GM23338 (cell line): ENCODE measurements around the gene BRSK2. TPM values are rescaled to one million over a fixed set of nuclear protein-coding genes. Genes with fewer than 3 reads are reported as not detected.

Source experiments
- ATAC-seq: fragments of 200-7000 bp; cut with Tn5 transposase; 3 replicates; pipeline ENCODE4 v1.9.1; 2020
- DNase-seq: peaks from one replicate; pipeline ENCODE4 v3.0.0-alpha.2; 2015; ENCODE audit warnings: low spot score
- H2AFZ ChIP-seq: fragments of 200-600 bp; sonication (generic); 2 replicates; pipeline ENCODE4 v1.8.0; 2016; ENCODE audit warnings: antibody characterized with exemption, mild to moderate bottlenecking, moderate library complexity
- H3F3A ChIP-seq: fragments of 200-600 bp; sonication (generic); replicated peaks from 2 replicates; pipeline ENCODE4 v1.8.0; 2017; ENCODE audit warnings: antibody characterized with exemption, mixed run types, low read depth
- H3K27ac ChIP-seq: fragments of 200-600 bp; sonication (generic); 2 replicates; pipeline ENCODE4 v1.6.1; 2016; ENCODE audit warnings: low read depth
- H3K27me3 ChIP-seq: fragments of 200-600 bp; sonication (generic); 2 replicates; pipeline ENCODE4 v1.8.0; 2016; ENCODE audit warnings: mild to moderate bottlenecking, mixed run types, moderate library complexity; ENCODE audit not compliant: insufficient read depth
- H3K36me3 ChIP-seq: fragments of 200-600 bp; sonication (generic); 2 replicates; pipeline ENCODE4 v1.8.0; 2016; ENCODE audit warnings: mild to moderate bottlenecking; ENCODE audit not compliant: insufficient read depth
- H3K4me1 ChIP-seq: fragments of 200-600 bp; sonication (generic); 2 replicates; pipeline ENCODE4 v1.8.0; 2016; ENCODE audit warnings: mild to moderate bottlenecking, moderate library complexity; ENCODE audit not compliant: insufficient read depth
- H3K4me2 ChIP-seq: fragments of 200-600 bp; sonication (generic); 2 replicates; pipeline ENCODE4 v1.7.1; 2017; ENCODE audit warnings: mixed run types
- H3K4me3 ChIP-seq: fragments of 200-600 bp; sonication (generic); 2 replicates; pipeline ENCODE4 v1.6.1; 2016; ENCODE audit warnings: mixed run types
- H3K79me2 ChIP-seq: fragments of 200-600 bp; sonication (generic); replicated peaks from 2 replicates; pipeline ENCODE4 v1.8.0; 2017; ENCODE audit warnings: mild to moderate bottlenecking; ENCODE audit not compliant: insufficient read depth
- H3K9me2 ChIP-seq: fragments of 200-600 bp; sonication (generic); 2 replicates; pipeline ENCODE4 v1.8.0; 2017; ENCODE audit not compliant: insufficient read depth
- H4K20me1 ChIP-seq: fragments of 200-600 bp; sonication (generic); replicated peaks from 2 replicates; pipeline ENCODE4 v1.8.0; 2017; ENCODE audit warnings: mild to moderate bottlenecking; ENCODE audit not compliant: insufficient read depth
- H3K27ac Mint-ChIP-seq: 2 replicates; pipeline ENCODE4 v1.8.0; 2020; ENCODE audit warnings: inconsistent platforms, mild to moderate bottlenecking, moderate library complexity, mixed read lengths
- H3K27me3 Mint-ChIP-seq: 3 replicates; pipeline ENCODE4 v1.8.0; 2022; ENCODE audit warnings: low read depth, mild to moderate bottlenecking, moderate library complexity, mixed read lengths, inconsistent platforms; ENCODE audit not compliant: insufficient read depth, poor library complexity
- H3K36me3 Mint-ChIP-seq: 3 replicates; pipeline ENCODE4 v1.8.0; 2021; ENCODE audit warnings: low read depth, mild to moderate bottlenecking, inconsistent platforms, moderate library complexity, mixed read lengths
- H3K4me1 Mint-ChIP-seq: 3 replicates; pipeline ENCODE4 v1.8.0; 2020; ENCODE audit warnings: mild to moderate bottlenecking, inconsistent platforms, mixed read lengths
- H3K4me3 Mint-ChIP-seq: 3 replicates; pipeline ENCODE4 v1.8.0; 2021; ENCODE audit warnings: moderate library complexity, mild to moderate bottlenecking, inconsistent platforms, mixed read lengths
- H3K9me3 Mint-ChIP-seq: 3 replicates; pipeline ENCODE4 v1.8.0; 2020; ENCODE audit warnings: moderate library complexity, mild to moderate bottlenecking, inconsistent platforms, mixed read lengths
- CREB1 ChIP-seq: fragments of 250-450 bp; sonication (Bioruptor Pico); IDR thresholded peaks from 2 replicates; pipeline ENCODE4 v1.5.0; 2020; ENCODE audit warnings: low read depth, mild to moderate bottlenecking, moderate library complexity
- EZH2 ChIP-seq: fragments of 200-600 bp; sonication (generic); IDR thresholded peaks from one replicate; pipeline ENCODE4 v1.8.0; 2017; ENCODE audit warnings: antibody characterized with exemption, mild to moderate bottlenecking, low read depth; ENCODE audit not compliant: unreplicated experiment
- JUNB ChIP-seq: IDR thresholded peaks from one replicate; pipeline ENCODE4 v1.6.1; 2016; ENCODE audit warnings: antibody characterized with exemption; ENCODE audit not compliant: unreplicated experiment
- POLR2AphosphoS5 ChIP-seq: IDR thresholded peaks from 2 replicates; pipeline ENCODE4 v1.6.1; 2016; ENCODE audit warnings: antibody characterized with exemption, low read depth
- REST ChIP-seq: IDR thresholded peaks from one replicate; pipeline ENCODE4 v1.6.1; 2018; ENCODE audit warnings: antibody characterized with exemption; ENCODE audit not compliant: unreplicated experiment
- STAT1 ChIP-seq: IDR thresholded peaks from one replicate; pipeline ENCODE4 v1.6.1; 2016; ENCODE audit warnings: antibody characterized with exemption; ENCODE audit not compliant: unreplicated experiment
- ZNF331 ChIP-seq: fragments of 250-450 bp; sonication (Bioruptor Pico); IDR thresholded peaks from 2 replicates; pipeline ENCODE4 v1.5.0; 2020; ENCODE audit warnings: low read depth, mild to moderate bottlenecking, moderate library complexity
- ZNF462 ChIP-seq: fragments of 250-450 bp; sonication (Bioruptor Pico); IDR thresholded peaks from 2 replicates; pipeline ENCODE4 v1.5.0; 2020; ENCODE audit warnings: mild to moderate bottlenecking, moderate library complexity
- polyA plus RNA-seq: library from polyadenylated mRNA; unstranded; fragments of >200 nt; fragmentation: Nextera tagmentation; extraction: Ambion mirVana; gene quantifications from 2 replicates; pipeline ENCODE4 v1.2.1, GENCODE V29; 2016
- total RNA-seq: library from RNA; depleted of rRNA; stranded (reverse); fragments of >200 nt; shearing (Covaris generic); gene quantifications from 2 replicates; pipeline ENCODE4 v1.2.3, GENCODE V29; 2014
- TF ChIP-seq, protein P1 (sequence below): IDR thresholded peaks from 2 replicates; pipeline ENCODE4 v1.6.1; 2016; ENCODE audit warnings: antibody characterized with exemption

Gene BRSK2
- total and polyA plus RNA-seq, 2 experiments from 2014 or later, result 7.2 to 20.3 TPM

- Mint-ChIP-seq H3K4me3 (no peak overlapping the region), H3K36me3 (peaks cover 4% of the 10 kb centered on the region; the same call in 1 of the 3 replicates), H3K4me1 (no peaks in the 10 kb centered on the region), H3K9me3 (no peaks in the 10 kb centered on the region), H3K27me3 (peaks cover 6% of the 10 kb centered on the region), H3K27ac (no peak overlapping the region)
- Histone ChIP-seq H3K79me2 (no peaks in the 10 kb centered on the region), H3K4me1 (no peaks in the 10 kb centered on the region), H3F3A (no peaks in the 10 kb centered on the region), H3K36me3 (no peaks in the 10 kb centered on the region), H3K27me3 (no peaks in the 10 kb centered on the region), H2AFZ (no peak overlapping the region), H3K4me3 (no peak overlapping the region), H3K9me2 (no peaks in the 10 kb centered on the region), H3K27ac (no peak overlapping the region), H3K4me2 (no peak overlapping the region), H4K20me1 (no peaks in the 10 kb centered on the region; the same call in 1 of the 2 replicates)
- DNase-seq (no peak), ATAC-seq (no peak)
- no peak for TF ChIP-seq JUNB
Measured at GRCh38 chr11:1448882-1449281, 59.1 kb downstream of the BRSK2 start.

DNA sequence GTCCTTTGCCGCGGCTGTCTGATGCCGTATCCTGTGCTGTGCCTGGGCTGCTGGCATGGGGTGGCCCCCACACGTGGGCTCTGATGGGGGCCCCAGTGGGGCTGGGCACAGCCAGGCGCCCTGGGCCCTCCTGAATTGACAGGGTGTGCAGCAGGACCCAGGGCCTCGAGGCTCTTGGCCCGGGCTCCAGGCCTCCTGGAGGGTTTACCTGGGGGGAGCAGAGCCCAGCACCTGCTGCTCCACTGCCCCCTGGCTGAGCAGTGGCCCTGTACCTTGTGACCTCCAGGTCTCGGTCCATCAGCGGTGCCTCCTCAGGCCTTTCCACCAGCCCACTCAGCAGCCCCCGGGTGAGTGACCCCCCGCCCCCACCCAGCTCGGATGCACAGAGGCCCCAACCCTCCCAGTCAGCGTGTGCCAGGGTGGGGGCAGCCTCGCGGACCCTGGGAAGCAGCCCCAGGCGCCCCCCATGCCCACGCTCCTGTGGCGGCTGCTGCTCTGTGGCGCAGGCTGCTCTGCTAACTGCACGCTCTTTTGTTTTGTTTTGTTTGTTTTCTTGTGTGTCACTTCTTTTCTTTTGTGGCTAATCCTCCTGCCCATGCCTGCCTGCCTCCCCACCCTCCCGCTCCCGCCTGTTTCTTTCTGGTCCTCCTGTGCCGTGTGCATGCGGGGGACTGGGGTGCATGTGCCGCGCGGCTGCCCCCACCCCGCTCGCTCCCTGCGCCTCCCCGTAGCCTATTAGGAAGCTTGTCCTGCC lies 59.9 kb downstream of the BRSK2 start:
- Histone ChIP-seq H3K4me2 (no peak overlapping the region), H2AFZ (no peak overlapping the region), H3K4me3 (no peak overlapping the region), H3K9me2 (no peaks in the 10 kb centered on the region), H3K36me3 (no peaks in the 10 kb centered on the region), H4K20me1 (no peaks in the 10 kb centered on the region; the same call in 1 of the 2 replicates), H3F3A (no peaks in the 10 kb centered on the region), H3K4me1 (no peaks in the 10 kb centered on the region), H3K27me3 (no peaks in the 10 kb centered on the region), H3K79me2 (no peaks in the 10 kb centered on the region), H3K27ac (no peak overlapping the region)
- Mint-ChIP-seq H3K4me1 (no peaks in the 10 kb centered on the region), H3K27me3 (peaks cover 9% of the 10 kb centered on the region), H3K4me3 (no peak overlapping the region), H3K36me3 (peaks cover 4% of the 10 kb centered on the region; the same call in 1 of the 3 replicates), H3K27ac (no peak overlapping the region), H3K9me3 (no peaks in the 10 kb centered on the region)
- no peak for DNase-seq
- ATAC-seq, result no peak
- TF ChIP-seq REST (no peak), STAT1 (no peak), EZH2 (no peak), POLR2AphosphoS5 (no peak), JUNB (no peak), ZNF462 (CRISPR knock-in tag) (no peak), ZNF331 (CRISPR knock-in tag) (no peak), CREB1 (no peak)
- TF ChIP-seq, protein P1, sequence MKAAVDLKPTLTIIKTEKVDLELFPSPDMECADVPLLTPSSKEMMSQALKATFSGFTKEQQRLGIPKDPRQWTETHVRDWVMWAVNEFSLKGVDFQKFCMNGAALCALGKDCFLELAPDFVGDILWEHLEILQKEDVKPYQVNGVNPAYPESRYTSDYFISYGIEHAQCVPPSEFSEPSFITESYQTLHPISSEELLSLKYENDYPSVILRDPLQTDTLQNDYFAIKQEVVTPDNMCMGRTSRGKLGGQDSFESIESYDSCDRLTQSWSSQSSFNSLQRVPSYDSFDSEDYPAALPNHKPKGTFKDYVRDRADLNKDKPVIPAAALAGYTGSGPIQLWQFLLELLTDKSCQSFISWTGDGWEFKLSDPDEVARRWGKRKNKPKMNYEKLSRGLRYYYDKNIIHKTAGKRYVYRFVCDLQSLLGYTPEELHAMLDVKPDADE, result no peak
